Gastrocnemius medialis (tissue), 4 donors: ENCODE measurements around the gene MINDY3.

Experiments
- POLR2A ChIP-seq, 2 donors: fragments of 450-650 bp; IDR thresholded peaks; one replicate each; pipeline ENCODE4 v1.6.1; 2017; ENCODE audit warnings: antibody characterized with exemption in 2 of 2, mild to moderate bottlenecking in 2 of 2, moderate library complexity in 2 of 2
- TF ChIP-seq, protein P1 (sequence below), 5 experiments: fragments of 450-650 bp in 3 of 5; fragments of 200-600 bp in 2 of 5; sonication (generic) in 2 of 5; IDR thresholded peaks in 4 of 5; conservative IDR thresholded peaks in 1 of 5; 1 replicate in 4 of 5; 2 replicates in 1 of 5; pipeline ENCODE4 v1.5.1; 2016 to 2019; ENCODE audit warnings: antibody characterized with exemption in 5 of 5, mild to moderate bottlenecking in 3 of 5, moderate library complexity in 3 of 5

DNA sequence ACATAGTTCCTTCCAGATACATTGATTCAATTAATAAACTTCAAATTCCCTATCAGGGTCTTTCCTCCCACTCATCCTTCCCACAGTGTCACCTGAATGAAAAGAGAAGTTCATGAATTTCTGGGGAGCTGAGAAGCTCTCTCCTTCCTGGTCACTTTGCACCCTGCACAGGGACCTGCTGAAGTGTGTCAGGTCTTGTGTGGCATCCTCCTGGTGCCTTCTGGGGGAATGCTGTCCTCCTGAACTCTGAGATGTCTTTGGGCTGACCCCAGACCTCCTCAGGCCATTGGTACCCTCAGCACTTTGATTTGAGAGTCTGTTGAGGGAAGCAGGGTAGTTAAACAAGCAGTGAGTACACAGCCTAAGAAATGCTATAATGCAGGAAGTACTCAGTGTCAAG, 101.0 kb downstream of the MINDY3 start:
- TF ChIP-seq, protein P1, sequence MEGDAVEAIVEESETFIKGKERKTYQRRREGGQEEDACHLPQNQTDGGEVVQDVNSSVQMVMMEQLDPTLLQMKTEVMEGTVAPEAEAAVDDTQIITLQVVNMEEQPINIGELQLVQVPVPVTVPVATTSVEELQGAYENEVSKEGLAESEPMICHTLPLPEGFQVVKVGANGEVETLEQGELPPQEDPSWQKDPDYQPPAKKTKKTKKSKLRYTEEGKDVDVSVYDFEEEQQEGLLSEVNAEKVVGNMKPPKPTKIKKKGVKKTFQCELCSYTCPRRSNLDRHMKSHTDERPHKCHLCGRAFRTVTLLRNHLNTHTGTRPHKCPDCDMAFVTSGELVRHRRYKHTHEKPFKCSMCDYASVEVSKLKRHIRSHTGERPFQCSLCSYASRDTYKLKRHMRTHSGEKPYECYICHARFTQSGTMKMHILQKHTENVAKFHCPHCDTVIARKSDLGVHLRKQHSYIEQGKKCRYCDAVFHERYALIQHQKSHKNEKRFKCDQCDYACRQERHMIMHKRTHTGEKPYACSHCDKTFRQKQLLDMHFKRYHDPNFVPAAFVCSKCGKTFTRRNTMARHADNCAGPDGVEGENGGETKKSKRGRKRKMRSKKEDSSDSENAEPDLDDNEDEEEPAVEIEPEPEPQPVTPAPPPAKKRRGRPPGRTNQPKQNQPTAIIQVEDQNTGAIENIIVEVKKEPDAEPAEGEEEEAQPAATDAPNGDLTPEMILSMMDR (IDR thresholded peaks at IDR 0.05 in 4 of 5, conservative IDR thresholded peaks at IDR 0.05 in 1 of 5) = no peak
- no peak for TF ChIP-seq POLR2A (IDR thresholded peaks at IDR 0.05)
